ENCODE results near the gene SS18L1.

DNA sequence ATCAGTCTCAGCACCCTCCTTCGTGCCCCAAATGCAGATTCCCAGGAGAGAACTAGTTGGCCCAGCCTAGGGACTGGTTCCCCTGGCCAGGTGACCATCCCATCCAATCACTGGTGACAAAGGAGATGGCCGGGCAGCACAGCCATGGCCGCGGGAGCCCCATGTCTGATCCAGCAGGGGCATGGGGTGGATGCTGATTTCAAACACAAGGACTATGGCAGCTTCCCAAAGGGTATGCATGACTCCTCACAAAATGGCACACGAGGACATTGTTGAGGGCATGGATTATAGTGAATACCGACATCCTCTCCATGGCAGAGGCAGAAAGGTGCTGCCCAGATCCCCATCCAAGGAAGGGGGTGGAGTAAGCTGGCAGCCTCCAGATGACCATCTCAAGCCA is 31.2 kb upstream of the SS18L1 start:
- TF ChIP-seq, protein P1, sequence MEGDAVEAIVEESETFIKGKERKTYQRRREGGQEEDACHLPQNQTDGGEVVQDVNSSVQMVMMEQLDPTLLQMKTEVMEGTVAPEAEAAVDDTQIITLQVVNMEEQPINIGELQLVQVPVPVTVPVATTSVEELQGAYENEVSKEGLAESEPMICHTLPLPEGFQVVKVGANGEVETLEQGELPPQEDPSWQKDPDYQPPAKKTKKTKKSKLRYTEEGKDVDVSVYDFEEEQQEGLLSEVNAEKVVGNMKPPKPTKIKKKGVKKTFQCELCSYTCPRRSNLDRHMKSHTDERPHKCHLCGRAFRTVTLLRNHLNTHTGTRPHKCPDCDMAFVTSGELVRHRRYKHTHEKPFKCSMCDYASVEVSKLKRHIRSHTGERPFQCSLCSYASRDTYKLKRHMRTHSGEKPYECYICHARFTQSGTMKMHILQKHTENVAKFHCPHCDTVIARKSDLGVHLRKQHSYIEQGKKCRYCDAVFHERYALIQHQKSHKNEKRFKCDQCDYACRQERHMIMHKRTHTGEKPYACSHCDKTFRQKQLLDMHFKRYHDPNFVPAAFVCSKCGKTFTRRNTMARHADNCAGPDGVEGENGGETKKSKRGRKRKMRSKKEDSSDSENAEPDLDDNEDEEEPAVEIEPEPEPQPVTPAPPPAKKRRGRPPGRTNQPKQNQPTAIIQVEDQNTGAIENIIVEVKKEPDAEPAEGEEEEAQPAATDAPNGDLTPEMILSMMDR (conservative IDR thresholded peaks at IDR 0.05; ENCODE audit: low read depth, low read length), result no peak
- no peak for TF ChIP-seq EZH2 (IDR thresholded peaks at IDR 0.05; ENCODE audit: low read length, unreplicated experiment)
